Left lobe of liver (tissue), 2 donors: ENCODE results near the gene MAML2. TPM values are rescaled to one million over a fixed set of nuclear protein-coding genes. Genes with fewer than 3 reads are reported as not detected.
"Not testable (repeated sequence)": the region's sequence is repeated elsewhere in the genome, so short reads cannot be mapped to it uniquely, and the experiment has no call there.

Experiments
- ATAC-seq: fragments of 200-7000 bp; cut with Tn5 transposase; one replicate; pipeline ENCODE4 v1.9.1; 2020; ENCODE audit warnings: mild to moderate bottlenecking, moderate library complexity
- DNase-seq: peaks from one replicate; pipeline ENCODE4 v3.0.0-alpha.2; 2020; ENCODE audit warnings: low spot score
- total RNA-seq: library from RNA; stranded (reverse); gene quantifications from one replicate; pipeline ENCODE4 v1.2.1, GENCODE V29; 2021
- donor health status: DM: no; HTN: no; CAD: no; lungs with moderate emphysema.
- donor health status: DM: no; HTN: yes; CAD: no.

Gene MAML2
- total RNA-seq, 1 donor from 2014 or later: 1.0 TPM

GRCh38 chr11:96294289-96294688 lies 48.7 kb downstream of the MAML2 start:
- DNase-seq (no peak), ATAC-seq (no peak)

- DNase-seq (no peak), ATAC-seq (no peak)
Measured at GRCh38 chr11:96293598-96294021, 49.4 kb downstream of the MAML2 start.

GRCh38 chr11:96293109-96293508 lies 49.9 kb downstream of the MAML2 start:
- DNase-seq: no peak

GRCh38 chr11:96292291-96293010 lies 50.5 kb downstream of the MAML2 start:
- ATAC-seq: no peak
- no peak for DNase-seq

More at GRCh38 chr11:96293109-96293508, 49.9 kb downstream of the MAML2 start:
- ATAC-seq: no peak

GRCh38 chr11:96290631-96291030 lies 52.4 kb downstream of the MAML2 start:
- DNase-seq: no peak
- no peak for ATAC-seq

GRCh38 chr11:96290031-96290430 lies 53.0 kb downstream of the MAML2 start:
- ATAC-seq (no peak), DNase-seq (no peak)

- ATAC-seq (no peak), DNase-seq (no peak)
Measured at GRCh38 chr11:96288915-96289314, 54.1 kb downstream of the MAML2 start.

GRCh38 chr11:96287822-96288439 lies 55.1 kb downstream of the MAML2 start:
- ATAC-seq (no peak), DNase-seq (no peak)

GRCh38 chr11:96285985-96286384 lies 57.0 kb downstream of the MAML2 start:
- not testable (repeated sequence) for ATAC-seq, DNase-seq

- ATAC-seq (no peak), DNase-seq (no peak)
Measured at GRCh38 chr11:96284917-96285316, 58.1 kb downstream of the MAML2 start.

GRCh38 chr11:96284401-96284800 lies 58.6 kb downstream of the MAML2 start:
- no peak for ATAC-seq
- no peak for DNase-seq

- ATAC-seq (no peak), DNase-seq (no peak)
Measured at GRCh38 chr11:96282625-96283220, 60.3 kb downstream of the MAML2 start.

- ATAC-seq: no peak
- DNase-seq: no peak
Measured at GRCh38 chr11:96280444-96280843, 62.6 kb downstream of the MAML2 start.

GRCh38 chr11:96279896-96280290 lies 63.1 kb downstream of the MAML2 start:
- no peak for ATAC-seq

GRCh38 chr11:96279018-96279895 lies 63.7 kb downstream of the MAML2 start:
- DNase-seq (no peak), ATAC-seq (no peak)

More at GRCh38 chr11:96279896-96280290, 63.1 kb downstream of the MAML2 start:
- no peak for DNase-seq

- ATAC-seq (no peak), DNase-seq (no peak)
Measured at GRCh38 chr11:96278039-96278897, 64.7 kb downstream of the MAML2 start.

- no peak for ATAC-seq
Measured at GRCh38 chr11:96277696-96278038, 65.3 kb downstream of the MAML2 start.

GRCh38 chr11:96276836-96277235 lies 66.2 kb downstream of the MAML2 start:
- DNase-seq (no peak), ATAC-seq (no peak)

More at GRCh38 chr11:96277696-96278038, 65.3 kb downstream of the MAML2 start:
- no peak for DNase-seq

GRCh38 chr11:96275801-96276594 lies 67.0 kb downstream of the MAML2 start:
- no peak for ATAC-seq

More at GRCh38 chr11:96275801-96276594, 67.0 kb downstream of the MAML2 start:
- no peak for DNase-seq
